Karpas-422 (cell line): ENCODE measurements around the gene DHRS2. TPM values are rescaled to one million over a fixed set of nuclear protein-coding genes. Genes with fewer than 3 reads are reported as not detected.

Source experiments
- DNase-seq: peaks from one replicate; pipeline ENCODE4 v3.0.0-alpha.2; 2015
- H2AFZ ChIP-seq: fragments of 200-600 bp; sonication (generic); 2 replicates; pipeline ENCODE4 v1.6.1; 2014; ENCODE audit warnings: antibody characterized with exemption, low read length, mixed read lengths
- H3K27ac ChIP-seq: fragments of 200-600 bp; sonication (generic); 2 replicates; pipeline ENCODE4 v1.5.1; 2014; ENCODE audit warnings: mild to moderate bottlenecking, low read length, moderate library complexity
- H3K27me3 ChIP-seq: fragments of 200-600 bp; sonication (generic); 2 replicates; pipeline ENCODE4 v1.6.1; 2014; ENCODE audit warnings: low read length, mixed read lengths
- H3K36me3 ChIP-seq: fragments of 200-600 bp; sonication (generic); 2 replicates; pipeline ENCODE4 v1.6.1; 2014; ENCODE audit warnings: low read length, mixed read lengths; ENCODE audit not compliant: insufficient read depth
- H3K4me1 ChIP-seq: fragments of 200-600 bp; sonication (generic); 2 replicates; pipeline ENCODE4 v1.6.1; 2014; ENCODE audit warnings: mild to moderate bottlenecking, low read length, mixed read lengths
- H3K4me2 ChIP-seq: fragments of 200-600 bp; sonication (generic); 2 replicates; pipeline ENCODE4 v1.6.1; 2014; ENCODE audit warnings: low read length, low read depth, mild to moderate bottlenecking; ENCODE audit not compliant: poor library complexity, severe bottlenecking
- H3K4me3 ChIP-seq: fragments of 200-600 bp; sonication (generic); 2 replicates; pipeline ENCODE4 v1.5.1; 2014; ENCODE audit warnings: mild to moderate bottlenecking, antibody characterized with exemption, low read length, mixed read lengths
- H3K79me2 ChIP-seq: fragments of 200-600 bp; sonication (generic); 2 replicates; pipeline ENCODE4 v1.6.1; 2014; ENCODE audit warnings: mild to moderate bottlenecking, low read length, mixed read lengths
- H3K9ac ChIP-seq: fragments of 200-600 bp; sonication (generic); 2 replicates; pipeline ENCODE4 v1.6.0; 2014; ENCODE audit warnings: low read length
- H3K9me2 ChIP-seq: fragments of 200-600 bp; sonication (generic), shearing (Covaris generic); replicated peaks from 2 replicates; pipeline ENCODE4 v1.6.0; 2014; ENCODE audit warnings: mild to moderate bottlenecking, low read length, moderate library complexity; ENCODE audit not compliant: insufficient read depth
- H3K9me3 ChIP-seq: fragments of 300-700, 200-600 bp; sonication (generic); 2 replicates; pipeline ENCODE4 v1.6.1; 2014; ENCODE audit warnings: low read length, mixed read lengths
- H4K20me1 ChIP-seq: fragments of 200-600 bp; sonication (generic); 2 replicates; pipeline ENCODE4 v1.6.1; 2014; ENCODE audit warnings: mild to moderate bottlenecking, antibody characterized with exemption, low read length, low read depth; ENCODE audit not compliant: insufficient read depth
- total RNA-seq: library from RNA; depleted of rRNA; stranded (reverse); fragments of >200 nt; shearing (Covaris generic); gene quantifications from 2 replicates; pipeline ENCODE4 v1.2.3, GENCODE V29; 2014; ENCODE audit warnings: low replicate concordance

The DHRS2 gene
- total RNA-seq, 1 experiment from 2014 or later = 19.0 TPM

GRCh38 chr14:23660290-23661226 lies 24.4 kb downstream of the DHRS2 start:
- no peaks in the 10 kb centered on the region for H3K9me2 ChIP-seq
- H3K36me3 ChIP-seq = no peaks in the 10 kb centered on the region
- H3K9ac ChIP-seq = no peak overlapping the region
- H3K79me2 ChIP-seq = no peaks in the 10 kb centered on the region
- H3K27me3 ChIP-seq = no peaks in the 10 kb centered on the region; the same call in 1 of the 2 replicates
- no peak overlapping the region for H3K4me3 ChIP-seq
- H3K4me2 ChIP-seq = no peak overlapping the region
- H3K27ac ChIP-seq = no peak overlapping the region
- no peak for DNase-seq
- H3K4me1 ChIP-seq = peaks cover 12% of the 10 kb centered on the region
- no peak overlapping the region for H2AFZ ChIP-seq
- no peaks in the 10 kb centered on the region for H4K20me1 ChIP-seq
- H3K9me3 ChIP-seq = no peaks in the 10 kb centered on the region

DNA sequence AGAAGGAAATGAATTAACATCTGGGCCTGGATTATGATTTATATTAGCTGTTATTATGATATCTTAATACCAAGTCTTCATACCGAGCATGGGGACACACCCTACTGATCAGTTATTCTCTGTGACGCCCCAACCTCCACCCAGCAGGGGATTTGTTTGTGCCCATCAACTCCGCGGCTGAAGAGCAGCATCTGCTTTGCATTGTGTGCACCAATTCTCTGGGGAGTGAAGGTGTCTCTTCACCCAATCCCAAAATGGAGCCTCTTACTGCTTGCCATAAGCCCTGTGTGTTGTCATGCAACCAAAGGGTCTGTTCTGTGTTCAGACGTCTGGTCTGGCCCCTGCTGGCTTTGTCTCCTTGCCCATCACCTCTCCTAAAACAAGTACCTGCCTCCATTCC lies 25.4 kb downstream of the DHRS2 start:
- Histone ChIP-seq H3K4me2 (peak overlapping the region; percentile 37), H3K79me2 (no peaks in the 10 kb centered on the region), H3K9ac (no peak overlapping the region), H3K4me1 (peaks cover 12% of the 10 kb centered on the region), H3K27ac (no peak overlapping the region), H3K27me3 (no peaks in the 10 kb centered on the region; the same call in 1 of the 2 replicates), H3K9me3 (no peaks in the 10 kb centered on the region), H2AFZ (no peak overlapping the region), H3K9me2 (no peaks in the 10 kb centered on the region), H4K20me1 (no peaks in the 10 kb centered on the region), H3K4me3 (no peak overlapping the region), H3K36me3 (no peaks in the 10 kb centered on the region)
- DNase-seq = peak; percentile 67

DNA sequence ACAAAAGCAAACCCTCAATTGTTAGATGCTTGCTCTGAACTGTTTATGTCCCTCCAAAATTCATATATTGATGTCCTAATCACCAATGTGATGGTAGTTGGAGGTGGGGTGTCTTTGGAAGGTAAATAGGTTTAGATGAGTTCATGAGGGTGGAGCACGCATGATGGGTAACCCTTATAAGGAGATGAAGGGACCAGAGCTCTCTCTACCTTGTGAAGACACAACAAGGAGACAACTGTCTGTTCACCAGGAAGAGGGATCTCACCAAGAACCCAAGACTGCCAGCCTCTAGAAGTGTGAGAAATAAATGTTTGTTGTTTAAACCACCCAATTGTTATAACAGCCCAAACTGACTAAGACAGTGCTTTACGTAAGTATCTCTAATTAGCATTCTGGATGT lies 27.0 kb downstream of the DHRS2 start:
- Histone ChIP-seq H3K9ac (no peak overlapping the region), H2AFZ (no peak overlapping the region), H3K36me3 (no peaks in the 10 kb centered on the region), H3K79me2 (no peaks in the 10 kb centered on the region), H3K9me3 (no peaks in the 10 kb centered on the region), H3K9me2 (no peaks in the 10 kb centered on the region), H3K4me3 (no peak overlapping the region), H3K4me1 (peaks cover 12% of the 10 kb centered on the region), H4K20me1 (no peaks in the 10 kb centered on the region), H3K27me3 (no peaks in the 10 kb centered on the region; the same call in 1 of the 2 replicates), H3K4me2 (no peak overlapping the region), H3K27ac (no peak overlapping the region)
- no peak for DNase-seq

GRCh38 chr14:23663711-23664110 lies 27.5 kb downstream of the DHRS2 start:
- no peak overlapping the region for H3K9ac ChIP-seq
- H3K27ac ChIP-seq = no peak overlapping the region
- no peak overlapping the region for H3K4me2 ChIP-seq
- H3K9me3 ChIP-seq = no peaks in the 10 kb centered on the region
- no peak overlapping the region for H3K4me3 ChIP-seq
- DNase-seq = no peak
- H3K36me3 ChIP-seq = no peaks in the 10 kb centered on the region
- H3K79me2 ChIP-seq = no peaks in the 10 kb centered on the region
- no peaks in the 10 kb centered on the region for H4K20me1 ChIP-seq
- no peak overlapping the region for H2AFZ ChIP-seq
- no peaks in the 10 kb centered on the region for H3K9me2 ChIP-seq
- H3K27me3 ChIP-seq = no peaks in the 10 kb centered on the region; the same call in 1 of the 2 replicates
- H3K4me1 ChIP-seq = peaks cover 12% of the 10 kb centered on the region

GRCh38 chr14:23664207-23664885 lies 28.2 kb downstream of the DHRS2 start:
- no peak overlapping the region for H2AFZ ChIP-seq
- no peak overlapping the region for H3K9ac ChIP-seq
- H3K79me2 ChIP-seq = no peaks in the 10 kb centered on the region
- DNase-seq = no peak
- H3K9me2 ChIP-seq = no peaks in the 10 kb centered on the region
- H4K20me1 ChIP-seq = no peaks in the 10 kb centered on the region
- H3K4me2 ChIP-seq = no peak overlapping the region
- H3K4me3 ChIP-seq = no peak overlapping the region
- peaks cover 12% of the 10 kb centered on the region for H3K4me1 ChIP-seq
- H3K27ac ChIP-seq = no peak overlapping the region
- no peaks in the 10 kb centered on the region for H3K9me3 ChIP-seq
- H3K27me3 ChIP-seq = no peaks in the 10 kb centered on the region; the same call in 1 of the 2 replicates
- no peaks in the 10 kb centered on the region for H3K36me3 ChIP-seq

DNA sequence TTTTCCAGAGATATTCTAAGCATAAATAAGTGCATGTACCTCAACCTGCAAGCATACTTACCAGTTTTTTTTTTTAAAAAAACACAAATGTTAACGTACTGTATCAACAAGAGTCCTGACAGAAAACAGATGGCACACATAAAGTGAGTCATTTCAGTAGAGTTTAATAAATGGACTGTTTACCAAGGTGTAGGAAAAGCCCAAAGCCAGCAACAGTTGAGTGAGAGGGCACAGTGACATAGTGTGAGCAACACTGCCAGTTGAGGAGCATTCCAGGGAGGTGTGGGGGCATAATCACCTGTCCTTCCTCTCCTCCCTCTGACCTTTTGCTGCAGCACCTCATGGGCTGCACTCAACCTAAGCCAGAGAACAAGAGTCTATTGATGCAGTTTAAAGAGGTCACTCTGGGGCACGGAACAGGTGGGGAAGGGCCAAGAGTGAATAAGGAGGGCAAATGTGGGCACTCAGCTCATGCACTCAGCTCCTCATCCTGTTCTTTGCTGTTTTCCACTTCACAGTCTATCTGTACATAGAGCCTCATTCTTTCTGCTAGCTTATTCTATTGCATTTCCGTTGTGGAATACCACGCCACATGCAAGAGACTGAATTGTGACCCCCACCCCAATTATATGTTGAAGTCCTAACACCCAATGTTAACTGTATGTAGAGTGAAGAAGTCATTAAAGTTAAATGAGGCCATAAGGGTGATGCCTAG lies 29.3 kb downstream of the DHRS2 start:
- DNase-seq = no peak
- no peak overlapping the region for H2AFZ ChIP-seq
- H3K4me2 ChIP-seq = no peak overlapping the region

GRCh38 chr14:23667134-23667533 lies 31.0 kb downstream of the DHRS2 start:
- no peaks in the 10 kb centered on the region for H3K27me3 ChIP-seq
- H3K4me2 ChIP-seq = no peak overlapping the region
- no peaks in the 10 kb centered on the region for H3K9me2 ChIP-seq
- H4K20me1 ChIP-seq = no peaks in the 10 kb centered on the region
- H3K9ac ChIP-seq = no peak overlapping the region
- no peak overlapping the region for H3K4me3 ChIP-seq
- no peak overlapping the region for H3K27ac ChIP-seq
- DNase-seq = no peak
- H3K79me2 ChIP-seq = no peaks in the 10 kb centered on the region
- no peak overlapping the region for H2AFZ ChIP-seq
- no peaks in the 10 kb centered on the region for H3K4me1 ChIP-seq
- H3K36me3 ChIP-seq = no peaks in the 10 kb centered on the region
- H3K9me3 ChIP-seq = no peaks in the 10 kb centered on the region

More for the DNA sequence above, 29.3 kb downstream of the DHRS2 start:
- H3K9me3 ChIP-seq = no peaks in the 10 kb centered on the region
- no peaks in the 10 kb centered on the region for H3K9me2 ChIP-seq
- no peak overlapping the region for H3K9ac ChIP-seq
- H3K27ac ChIP-seq = no peak overlapping the region
- no peaks in the 10 kb centered on the region; the same call in 1 of the 2 replicates for H3K27me3 ChIP-seq
- H4K20me1 ChIP-seq = no peaks in the 10 kb centered on the region
- no peak overlapping the region for H3K4me3 ChIP-seq
- peaks cover 12% of the 10 kb centered on the region for H3K4me1 ChIP-seq
- H3K79me2 ChIP-seq = no peaks in the 10 kb centered on the region
- no peaks in the 10 kb centered on the region for H3K36me3 ChIP-seq

DNA sequence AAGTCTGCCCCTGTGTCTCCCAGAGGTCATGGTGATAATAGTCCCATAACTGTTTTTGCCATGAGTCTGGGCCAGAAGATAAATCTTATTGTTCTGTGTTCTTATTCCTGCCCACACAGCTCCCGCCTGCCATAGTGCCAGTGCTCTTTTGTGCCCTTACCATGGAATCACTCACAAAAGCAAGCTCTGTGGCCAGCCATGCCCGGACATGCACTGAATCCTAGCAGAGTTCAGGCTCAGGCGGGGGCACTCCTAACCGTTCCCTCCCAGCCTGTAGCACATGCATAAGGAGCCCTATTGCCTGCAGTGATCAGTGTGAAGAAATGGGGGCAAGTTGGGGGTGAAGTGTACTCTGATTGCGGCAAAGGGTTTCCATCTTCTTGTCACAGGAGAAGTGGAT lies 33.3 kb downstream of the DHRS2 start:
- H3K9me2 ChIP-seq = no peaks in the 10 kb centered on the region
- no peaks in the 10 kb centered on the region for H3K79me2 ChIP-seq
- no peaks in the 10 kb centered on the region for H3K9me3 ChIP-seq
- H3K9ac ChIP-seq = no peak overlapping the region
- H3K36me3 ChIP-seq = no peaks in the 10 kb centered on the region
- H3K4me1 ChIP-seq = no peaks in the 10 kb centered on the region
- no peak overlapping the region for H3K4me3 ChIP-seq
- no peak overlapping the region for H3K27ac ChIP-seq
- no peaks in the 10 kb centered on the region for H4K20me1 ChIP-seq
- H2AFZ ChIP-seq = no peak overlapping the region
- no peak overlapping the region for H3K4me2 ChIP-seq
- no peak for DNase-seq
- H3K27me3 ChIP-seq = no peaks in the 10 kb centered on the region
